A549 (cell line): ENCODE results near the gene PRKAG3.

ENCODE experiments used
- CEBPB ChIP-seq, 2 experiments: fragments of >200 bp in 1 of 2; sonication (Bioruptor Twin) in 1 of 2; formaldehyde crosslinking in 1 of 2; IDR thresholded peaks; 2 replicates each; pipeline ENCODE4 v1.6.1; 2012 to 2016
- CTCF ChIP-seq: fragments of >200 bp; sonication (Bioruptor Twin); formaldehyde crosslinking; IDR thresholded peaks from 3 replicates; pipeline ENCODE4 v1.5.1; 2016
- GATA3 ChIP-seq: IDR thresholded peaks from 2 replicates; pipeline ENCODE4 v1.6.1; 2012; ENCODE audit warnings: borderline replicate concordance
- HDAC2 ChIP-seq: fragments of 200-600 bp; sonication (generic); IDR thresholded peaks from 2 replicates; pipeline ENCODE4 v1.6.1; 2016
- POLR2A ChIP-seq: IDR thresholded peaks from 2 replicates; pipeline ENCODE4 v1.6.1; 2012; ENCODE audit warnings: mild to moderate bottlenecking, low read length
- ZFP36 ChIP-seq: fragments of 450-650 bp; IDR thresholded peaks from 2 replicates; pipeline ENCODE4 v1.6.1; 2014; ENCODE audit warnings: borderline replicate concordance; ENCODE audit not compliant: partially characterized antibody

DNA sequence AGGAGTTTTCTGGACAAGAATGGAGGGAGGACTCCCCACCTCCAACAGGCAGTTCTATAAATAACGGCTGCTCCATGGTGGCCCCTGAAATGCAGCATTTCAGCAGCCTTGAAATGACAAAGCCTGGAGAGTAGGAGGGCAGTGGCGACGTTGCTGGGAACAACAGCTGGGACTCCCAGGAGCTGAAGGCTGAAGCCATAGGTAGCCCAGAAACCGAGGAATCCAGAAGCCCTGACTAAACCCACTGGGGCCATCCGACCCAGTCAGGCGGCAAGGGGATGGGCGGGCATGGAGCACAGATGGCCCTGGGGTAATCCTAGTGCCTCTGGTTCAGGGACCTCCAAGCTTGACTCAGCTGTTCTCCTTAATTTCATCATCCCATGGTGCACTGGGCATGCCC, 9.0 kb downstream of the PRKAG3 start:
- TF ChIP-seq ZFP36 (no peak), POLR2A (no peak), CTCF (no peak), HDAC2 (no peak), CEBPB (IDR thresholded peaks at IDR 0.05) (no peak), GATA3 (no peak)
